ENCODE data around the gene ERBB4. TPM values are rescaled to one million over a fixed set of nuclear protein-coding genes. Genes with fewer than 3 reads are reported as not detected.

ERBB4 gene
- total RNA-seq, 1 donor from 2014 or later = 0.36 TPM

- DNase-seq (ENCODE audit: low spot score) = no peak
- Mint-ChIP-seq H3K27ac (ENCODE audit: unreplicated experiment) (no peak overlapping the region), H3K4me3 (ENCODE audit: unreplicated experiment) (no peak overlapping the region), H3K36me3 (ENCODE audit: low read depth, unreplicated experiment) (no peaks in the 10 kb centered on the region), H3K4me1 (ENCODE audit: unreplicated experiment) (no peaks in the 10 kb centered on the region), H3K27me3 (ENCODE audit: unreplicated experiment) (peaks cover 2% of the 10 kb centered on the region), H3K9me3 (ENCODE audit: unreplicated experiment) (no peaks in the 10 kb centered on the region)
- no peak for TF ChIP-seq CTCF (IDR thresholded peaks at IDR 0.05; ENCODE audit: unreplicated experiment)
These were observed 659.3 kb downstream of the ERBB4 start for GRCh38 chr2:211879323-211879722.

- H3K4me3 Mint-ChIP-seq (ENCODE audit: unreplicated experiment) = no peak overlapping the region
- no peaks in the 10 kb centered on the region for H3K36me3 Mint-ChIP-seq (ENCODE audit: low read depth, unreplicated experiment)
- H3K4me1 Mint-ChIP-seq (ENCODE audit: unreplicated experiment) = no peaks in the 10 kb centered on the region
- no peak for TF ChIP-seq CTCF (IDR thresholded peaks at IDR 0.05; ENCODE audit: unreplicated experiment)
- no peak overlapping the region for H3K27ac Mint-ChIP-seq (ENCODE audit: unreplicated experiment)
- no peaks in the 10 kb centered on the region for H3K9me3 Mint-ChIP-seq (ENCODE audit: unreplicated experiment)
- H3K27me3 Mint-ChIP-seq (ENCODE audit: unreplicated experiment) = no peaks in the 10 kb centered on the region
- DNase-seq (ENCODE audit: low spot score) = no peak
These were observed 661.5 kb downstream of the ERBB4 start for GRCh38 chr2:211877061-211877460.

- Mint-ChIP-seq H3K36me3 (ENCODE audit: low read depth, unreplicated experiment) (no peaks in the 10 kb centered on the region), H3K4me3 (ENCODE audit: unreplicated experiment) (no peak overlapping the region), H3K4me1 (ENCODE audit: unreplicated experiment) (no peaks in the 10 kb centered on the region), H3K27ac (ENCODE audit: unreplicated experiment) (no peak overlapping the region), H3K9me3 (ENCODE audit: unreplicated experiment) (no peaks in the 10 kb centered on the region), H3K27me3 (ENCODE audit: unreplicated experiment) (no peaks in the 10 kb centered on the region)
- TF ChIP-seq CTCF (IDR thresholded peaks at IDR 0.05; ENCODE audit: unreplicated experiment) = no peak
- no peak for DNase-seq (ENCODE audit: low spot score)
These were observed 663.1 kb downstream of the ERBB4 start for GRCh38 chr2:211875488-211875887.

GRCh38 chr2:211868996-211869533, 669.5 kb downstream of the ERBB4 start:
- H3K4me1 Mint-ChIP-seq (ENCODE audit: unreplicated experiment) = no peaks in the 10 kb centered on the region
- TF ChIP-seq CTCF (IDR thresholded peaks at IDR 0.05; ENCODE audit: unreplicated experiment) = no peak
- peaks cover 2% of the 10 kb centered on the region for H3K36me3 Mint-ChIP-seq (ENCODE audit: low read depth, unreplicated experiment)

GRCh38 chr2:211867845-211868451, 670.7 kb downstream of the ERBB4 start:
- DNase-seq (ENCODE audit: low spot score) = no peak
- Mint-ChIP-seq H3K4me3 (ENCODE audit: unreplicated experiment) (no peak overlapping the region), H3K4me1 (ENCODE audit: unreplicated experiment) (no peaks in the 10 kb centered on the region), H3K9me3 (ENCODE audit: unreplicated experiment) (no peaks in the 10 kb centered on the region), H3K27me3 (ENCODE audit: unreplicated experiment) (no peaks in the 10 kb centered on the region), H3K36me3 (ENCODE audit: low read depth, unreplicated experiment) (peaks cover 4% of the 10 kb centered on the region), H3K27ac (ENCODE audit: unreplicated experiment) (no peak overlapping the region)
- TF ChIP-seq CTCF (IDR thresholded peaks at IDR 0.05; ENCODE audit: unreplicated experiment) = no peak

More at GRCh38 chr2:211868996-211869533, 669.5 kb downstream of the ERBB4 start:
- H3K27ac Mint-ChIP-seq (ENCODE audit: unreplicated experiment) = no peak overlapping the region
- no peak for DNase-seq (ENCODE audit: low spot score)
- H3K9me3 Mint-ChIP-seq (ENCODE audit: unreplicated experiment) = no peaks in the 10 kb centered on the region
- H3K27me3 Mint-ChIP-seq (ENCODE audit: unreplicated experiment) = no peaks in the 10 kb centered on the region
- H3K4me3 Mint-ChIP-seq (ENCODE audit: unreplicated experiment) = no peak overlapping the region
